ENCODE measurements around the gene FNDC3B.

Gene FNDC3B

DNA sequence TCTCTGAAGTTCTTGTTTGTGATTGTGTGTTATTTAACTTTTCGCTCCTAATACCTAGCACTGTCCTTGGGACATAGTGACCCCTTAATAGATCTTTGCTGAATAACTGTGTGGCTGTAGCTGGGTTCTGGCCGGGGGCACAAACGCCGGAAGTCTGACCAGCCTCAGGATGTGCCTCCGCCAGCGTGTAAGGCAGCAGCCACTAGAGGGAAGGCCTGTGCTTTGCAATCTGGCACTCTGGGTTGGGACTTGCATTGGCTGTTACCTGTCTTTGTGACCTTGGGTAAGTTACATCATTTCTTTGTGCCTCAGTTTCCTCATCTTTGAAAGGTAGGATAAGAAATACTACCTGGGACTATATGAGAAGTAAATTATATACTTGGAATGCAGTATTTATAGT, 250.2 kb downstream of the FNDC3B start:
- peak in 1 of 10 donors; percentile 76 for DNase-seq

DNA sequence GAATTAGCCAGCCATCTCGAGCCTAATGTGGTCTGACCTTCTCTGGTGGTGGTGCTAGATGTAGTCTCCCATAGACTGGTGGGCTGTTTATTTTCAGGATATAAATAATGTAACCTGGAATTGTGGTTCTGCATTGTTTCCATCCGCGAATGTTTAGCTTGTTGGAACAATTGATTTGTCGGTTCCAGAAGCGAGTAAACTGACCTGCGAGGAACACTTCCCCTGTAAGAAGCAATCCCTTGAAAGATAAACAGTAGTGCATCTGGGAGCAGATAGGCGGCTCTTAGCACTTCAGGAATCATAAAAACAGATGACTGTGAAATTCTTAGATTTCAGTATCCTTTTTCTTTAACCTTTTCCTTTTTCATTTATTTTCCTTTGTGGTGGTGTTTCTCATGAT, 251.1 kb downstream of the FNDC3B start:
- intact Hi-C loops (cut with DNase I) = no loop called here
- DNase-seq = no peak

More for the DNA sequence above, 250.2 kb downstream of the FNDC3B start:
- intact Hi-C loops (cut with DNase I) = no loop called here

DNA sequence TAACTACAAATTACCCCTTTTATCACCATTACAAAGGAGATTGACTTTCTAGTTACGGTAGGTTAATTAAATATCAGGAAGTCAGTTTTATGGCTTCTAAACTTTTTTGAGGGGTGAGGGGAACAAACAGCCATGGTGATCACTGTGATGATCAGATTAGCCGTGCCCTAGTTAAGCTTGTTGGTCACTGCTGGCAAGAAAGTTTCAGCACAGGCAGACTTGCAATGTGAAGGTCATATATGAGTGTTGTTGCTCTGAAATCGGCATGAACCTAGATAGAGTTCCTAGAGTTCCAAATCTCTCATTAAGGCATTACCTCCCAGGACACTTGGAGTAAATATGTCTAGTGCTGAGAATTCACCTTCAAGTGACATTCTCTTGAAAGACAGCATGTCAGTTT, 252.3 kb downstream of the FNDC3B start:
- no peak for DNase-seq
- intact Hi-C loops (cut with DNase I) = no loop called here

DNA sequence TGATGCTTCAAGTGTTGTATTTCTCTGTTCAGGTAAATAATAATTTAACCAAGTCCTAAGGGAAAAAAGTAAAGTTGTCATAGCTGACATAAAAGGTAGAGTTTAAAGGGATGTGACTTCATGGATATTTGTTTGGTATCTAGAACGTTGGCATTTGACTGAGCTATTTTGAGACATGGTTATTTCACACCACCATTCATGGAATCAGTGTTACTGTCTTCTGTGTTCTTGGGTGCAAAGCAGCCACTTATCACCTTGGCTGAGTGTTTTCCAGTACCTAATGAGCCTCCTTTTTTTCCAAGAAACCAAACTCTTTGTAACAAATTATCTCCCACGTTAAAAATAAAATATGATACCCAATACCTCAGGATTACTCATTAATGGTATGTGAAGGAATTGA, 253.0 kb downstream of the FNDC3B start:
- intact Hi-C loops (cut with DNase I) = no loop called here

DNA sequence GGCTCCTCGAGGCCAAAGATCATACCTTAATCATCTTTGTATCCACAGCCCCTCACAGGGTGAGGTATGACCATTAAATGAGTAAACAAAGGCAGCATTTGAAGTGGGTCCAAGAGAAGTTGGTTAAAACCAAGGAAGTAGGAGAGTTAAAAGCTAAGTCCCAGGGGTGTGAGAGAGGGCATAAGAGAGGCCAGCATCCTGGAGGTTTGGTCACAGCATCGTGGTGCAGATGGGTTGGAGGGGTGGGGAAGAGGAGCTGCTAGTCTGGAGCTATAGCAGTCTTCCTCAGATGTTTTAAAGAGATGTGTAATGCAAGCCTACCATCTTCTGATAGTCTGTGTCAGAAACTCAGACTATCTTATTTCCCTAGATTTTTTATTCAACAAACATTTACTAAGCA, 253.7 kb downstream of the FNDC3B start:
- intact Hi-C loops (cut with DNase I) = no loop called here
- DNase-seq = no peak

More for the DNA sequence above, 253.0 kb downstream of the FNDC3B start:
- no peak for DNase-seq

DNA sequence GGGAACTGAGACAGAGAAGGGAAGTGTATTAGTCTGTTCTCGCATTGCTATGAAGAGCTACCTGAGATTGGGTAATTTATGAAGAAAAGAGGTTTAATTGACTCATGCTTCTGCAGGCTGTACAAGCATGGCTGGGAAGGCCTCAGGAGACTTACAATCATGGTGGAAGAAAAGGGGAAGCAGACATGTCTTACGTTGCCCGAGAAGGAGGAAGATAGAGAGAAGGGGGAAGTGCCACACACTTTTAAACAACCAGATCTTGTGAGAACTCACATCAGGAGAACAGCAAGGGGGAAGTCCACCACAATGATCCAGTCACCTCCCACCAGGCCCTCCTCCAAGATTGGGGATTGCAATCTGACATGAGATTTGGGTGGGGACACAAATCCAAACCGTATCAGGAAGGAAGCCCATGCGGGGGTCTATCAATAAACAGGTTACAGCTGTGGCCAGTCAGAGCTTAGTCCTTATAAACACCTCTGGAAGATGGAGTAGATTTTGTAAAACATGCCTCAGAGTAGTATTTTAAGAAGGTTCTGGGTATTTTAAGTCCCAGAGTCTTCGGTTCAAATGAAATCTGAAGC, 254.9 kb downstream of the FNDC3B start:
- intact Hi-C loops (cut with DNase I) = no loop called here
- no peak for DNase-seq

DNA sequence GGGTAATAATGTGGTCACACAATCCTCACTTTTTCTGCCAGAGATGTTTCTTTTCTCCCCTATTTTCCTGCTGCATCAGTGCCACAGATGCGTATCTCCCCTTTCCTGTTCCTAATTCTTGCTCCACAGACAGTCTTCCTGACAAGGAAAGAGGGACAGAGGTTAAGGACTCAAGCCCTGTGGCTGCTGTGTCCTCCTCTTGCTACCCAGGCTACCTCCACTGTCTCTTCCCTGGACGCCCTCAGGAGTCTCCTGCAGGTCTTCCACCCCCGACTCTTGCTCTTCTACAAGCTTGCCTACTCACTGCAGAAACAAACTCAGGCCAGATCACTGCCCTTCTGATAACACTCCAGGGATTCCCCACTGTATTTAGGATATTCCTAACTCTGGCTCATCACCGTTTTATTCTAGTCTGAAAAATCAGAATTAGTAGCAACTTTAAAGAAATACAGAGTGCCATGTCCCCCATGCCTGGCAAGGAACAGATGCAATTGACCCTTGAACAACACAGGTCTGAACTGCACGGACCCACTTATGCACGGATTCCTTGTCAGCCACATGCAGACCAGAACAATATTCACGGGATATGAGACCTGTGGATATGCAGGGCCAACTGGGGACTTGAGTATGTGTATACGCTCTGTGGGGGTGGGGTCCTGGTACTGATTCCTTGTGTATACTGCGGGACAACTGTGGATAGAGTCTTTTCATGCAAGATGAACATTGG, 257.0 kb downstream of the FNDC3B start:
- DNase-seq = no peak
- intact Hi-C loops (cut with DNase I) = no loop called here

DNA sequence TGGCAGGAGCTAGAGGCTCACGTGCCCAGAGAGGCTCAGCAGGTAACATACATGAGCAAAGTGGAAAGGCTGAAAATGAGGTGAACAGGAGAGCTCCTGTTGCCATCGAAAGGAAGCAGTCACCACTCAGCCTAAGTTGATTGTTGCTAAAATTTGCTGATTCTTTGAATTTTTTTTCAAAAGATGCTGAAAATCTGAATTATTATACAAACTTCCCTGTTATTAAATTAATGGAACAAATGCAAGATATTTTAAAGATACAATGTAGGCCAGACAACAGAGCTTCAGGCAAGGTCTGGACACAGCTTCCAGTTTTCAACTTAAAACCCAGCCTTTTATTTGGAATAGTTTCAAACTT, 257.6 kb downstream of the FNDC3B start:
- no peak for DNase-seq
- intact Hi-C loops (cut with DNase I) = no loop called here

DNA sequence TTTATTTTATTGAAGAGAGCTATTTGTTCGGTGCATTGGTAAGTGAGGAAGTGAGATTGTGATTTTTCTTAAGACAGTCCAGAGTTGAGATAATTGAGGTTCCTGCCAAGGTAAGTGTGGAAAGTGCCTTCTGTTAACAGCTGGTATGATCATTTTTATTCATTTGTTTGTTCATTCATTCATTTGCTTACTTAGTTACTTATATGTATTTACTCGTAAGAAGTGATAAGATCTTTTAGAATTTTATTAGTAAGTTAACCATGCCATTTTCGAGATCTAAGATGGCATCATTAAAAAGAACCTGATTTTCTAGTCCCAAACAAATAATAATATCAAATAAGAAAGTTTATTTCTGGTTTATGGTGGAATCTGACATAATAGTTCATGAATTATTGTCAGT, 258.9 kb downstream of the FNDC3B start:
- no peak for DNase-seq
- intact Hi-C loops (cut with DNase I) = no loop called here

DNA sequence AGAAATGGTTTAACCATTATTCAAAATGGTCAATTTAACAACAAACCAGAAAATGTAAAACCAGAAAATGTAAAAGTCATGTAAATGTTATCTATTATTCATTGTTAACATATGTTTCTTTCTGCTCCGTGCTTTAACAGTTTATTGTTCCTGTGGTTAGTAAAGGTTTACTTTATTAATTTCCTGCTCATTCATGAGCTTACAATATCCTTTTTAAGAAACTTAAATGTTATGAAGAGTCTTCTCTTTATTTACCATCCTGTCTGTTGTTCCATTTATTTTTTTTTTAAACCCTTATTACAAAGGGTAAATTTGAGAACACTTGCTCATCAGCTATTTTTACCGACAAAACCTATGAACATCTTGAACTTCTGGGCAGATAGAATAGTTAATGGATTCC, 260.8 kb downstream of the FNDC3B start:
- no peak for DNase-seq
- intact Hi-C loops (cut with DNase I) = no loop called here

DNA sequence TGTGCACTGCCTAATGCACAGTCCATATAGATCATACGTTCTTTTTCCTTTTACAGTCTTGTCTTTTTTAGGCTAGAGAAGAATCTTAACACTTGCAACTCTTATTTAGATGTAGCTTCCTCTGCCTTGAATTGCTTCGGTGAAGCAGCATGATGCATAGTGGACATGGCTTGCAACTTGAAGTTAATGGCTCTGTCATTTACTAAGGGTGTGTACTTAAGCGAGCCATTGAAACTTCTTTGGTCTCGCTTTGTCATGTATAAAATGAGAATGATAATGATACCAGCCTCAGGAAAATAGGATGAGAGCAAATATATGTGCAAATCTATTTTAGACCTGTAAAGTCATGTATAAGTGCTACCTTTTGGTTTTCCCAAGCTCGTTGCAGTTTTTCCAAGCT, 261.5 kb downstream of the FNDC3B start:
- no peak for DNase-seq
- intact Hi-C loops (cut with DNase I) = no loop called here

DNA sequence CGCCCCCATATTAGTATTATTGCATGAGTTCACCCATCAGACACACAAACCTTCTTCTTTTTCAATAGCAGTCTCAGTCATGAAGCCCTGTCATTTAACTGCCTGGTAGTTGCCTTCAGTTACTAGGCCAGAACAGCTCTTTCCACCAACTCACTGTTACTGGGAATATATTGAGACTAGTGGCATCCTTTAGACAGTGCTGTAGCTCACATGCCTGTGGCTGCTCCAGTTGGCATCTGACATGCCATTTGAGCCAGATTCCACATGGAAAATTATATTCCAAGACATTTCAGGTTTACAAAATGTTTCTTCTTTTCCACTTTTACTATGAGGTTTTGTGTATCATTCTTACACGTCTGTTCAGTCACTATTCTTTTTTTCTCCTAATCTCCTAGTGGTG, 262.8 kb downstream of the FNDC3B start:
- DNase-seq = no peak
- intact Hi-C loops (cut with DNase I) = no loop called here

DNA sequence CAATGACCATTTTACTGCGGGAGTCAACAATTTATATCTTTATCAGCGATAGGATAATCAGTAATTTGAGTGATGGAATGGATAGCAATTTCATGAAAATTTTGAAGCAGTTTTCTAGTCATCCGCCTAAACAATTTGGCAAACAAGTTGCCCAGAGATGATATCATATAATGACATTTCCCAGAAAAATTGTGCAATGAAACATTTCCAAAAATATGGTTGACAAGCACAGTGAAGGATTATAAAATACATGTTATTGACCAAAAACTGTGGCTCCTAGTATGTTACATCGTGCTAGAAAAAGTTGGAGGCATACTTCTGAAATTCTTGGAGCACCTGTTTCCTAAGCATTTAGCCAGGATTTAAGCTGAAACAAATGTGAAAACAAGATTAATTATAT, 263.8 kb downstream of the FNDC3B start:
- intact Hi-C loops (cut with DNase I) = no loop called here
- no peak for DNase-seq

DNA sequence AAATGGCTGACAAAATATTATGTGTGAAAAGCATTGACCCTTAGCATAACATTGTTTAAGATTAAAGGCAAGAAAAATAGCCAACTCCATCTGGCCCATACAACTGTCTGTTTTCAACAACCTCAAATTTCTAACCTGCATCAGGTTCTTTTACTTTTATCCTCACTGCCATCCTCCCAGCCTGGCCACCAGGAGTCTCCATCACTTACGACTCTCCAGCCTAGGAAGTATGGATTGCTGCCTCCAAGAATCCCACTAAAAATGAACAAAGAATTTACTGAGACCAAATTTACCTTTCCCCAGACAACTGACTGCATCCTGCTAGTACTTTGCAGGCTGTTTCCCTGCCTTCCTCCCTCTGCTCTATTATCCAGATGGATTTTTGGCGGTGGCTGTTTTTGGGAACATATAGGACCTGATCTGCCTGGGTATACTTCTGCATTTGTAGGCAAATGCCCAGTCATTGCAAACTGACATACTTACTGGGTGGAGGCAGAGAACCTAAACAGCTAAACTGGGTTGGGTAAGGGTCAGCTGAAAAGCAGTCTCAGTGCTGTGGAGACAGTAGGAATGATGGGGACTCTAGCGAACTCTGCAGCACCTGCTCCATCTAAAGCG, 264.7 kb downstream of the FNDC3B start:
- no peak for DNase-seq
- intact Hi-C loops (cut with DNase I) = no loop called here

DNA sequence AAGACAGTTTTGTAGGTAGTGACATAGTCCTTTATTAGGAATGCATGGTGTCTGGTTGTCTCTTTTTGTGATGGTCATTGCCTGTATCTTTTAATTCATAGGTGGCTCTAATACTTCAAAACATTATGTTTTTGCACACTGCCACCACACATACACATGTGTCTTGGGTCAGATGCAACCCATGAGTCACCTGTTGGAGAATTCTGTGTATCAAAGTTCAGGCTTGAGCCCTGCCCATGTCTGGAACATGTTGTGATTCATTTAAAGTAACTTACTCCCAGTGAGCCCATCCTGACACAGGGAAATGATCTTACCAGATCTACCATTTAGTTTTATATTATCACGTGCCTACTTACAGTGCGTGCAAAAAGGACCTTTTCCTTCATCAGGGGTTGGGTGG, 266.2 kb downstream of the FNDC3B start:
- intact Hi-C loops (cut with DNase I) = no loop called here
- DNase-seq = no peak

DNA sequence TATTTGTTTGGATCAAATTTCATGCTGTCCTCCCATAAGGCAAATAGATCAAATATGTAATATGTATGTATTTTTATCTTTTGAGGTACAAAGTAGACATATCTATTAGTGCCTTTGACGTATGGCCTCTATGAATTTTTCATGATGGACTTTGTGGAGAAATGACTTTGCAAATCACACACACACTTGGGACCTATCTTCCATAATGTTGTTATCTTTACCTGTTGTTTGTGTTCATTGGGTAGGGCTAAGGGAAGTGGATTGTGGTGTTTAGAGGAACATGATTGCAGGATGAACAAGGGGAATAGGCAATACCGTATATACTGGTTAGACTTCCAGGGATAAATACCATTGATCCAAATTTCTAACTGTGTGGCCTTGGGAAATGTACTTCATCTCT, 266.6 kb downstream of the FNDC3B start:
- intact Hi-C loops (cut with DNase I) = no loop called here
- DNase-seq = no peak

DNA sequence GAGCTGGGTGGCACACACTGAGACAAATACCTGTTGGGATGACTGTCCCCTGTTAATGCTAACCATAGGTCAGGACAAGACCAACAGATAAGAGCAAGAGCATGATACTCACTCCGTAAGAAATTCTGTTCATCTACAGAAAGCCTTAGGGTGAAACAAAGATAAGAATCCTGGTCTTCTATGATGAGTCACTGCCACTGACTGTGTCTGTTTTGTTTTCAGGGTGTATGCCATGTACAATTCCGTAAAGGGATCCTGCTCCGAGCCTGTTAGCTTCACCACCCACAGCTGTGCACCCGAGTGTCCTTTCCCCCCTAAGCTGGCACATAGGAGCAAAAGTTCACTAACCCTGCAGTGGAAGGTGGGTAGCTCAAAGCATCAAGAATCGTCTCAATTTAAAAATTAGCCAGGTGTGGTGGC, 267.8 kb downstream of the FNDC3B start:
- no peak for DNase-seq
- intact Hi-C loops (cut with DNase I) = no loop called here

DNA sequence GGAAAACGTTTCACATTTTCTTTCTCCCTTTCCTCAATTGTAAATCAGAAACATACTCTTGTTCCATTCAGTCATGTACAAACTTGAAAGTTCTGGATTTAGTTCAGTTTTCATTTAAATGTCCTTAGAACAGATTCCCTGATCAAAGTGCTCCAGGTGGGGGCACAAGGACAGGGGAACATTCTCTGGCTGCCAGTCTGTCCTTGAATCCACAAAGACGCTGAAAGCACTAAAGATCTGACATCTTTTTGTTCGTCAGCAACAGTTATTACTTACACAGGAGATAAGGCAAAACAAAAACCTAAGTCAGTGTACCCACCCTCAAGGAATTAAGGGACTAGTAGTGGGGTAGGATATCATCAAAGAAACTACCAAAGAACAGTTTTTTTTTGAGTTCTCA, 269.7 kb downstream of the FNDC3B start:
- DNase-seq = no peak
- intact Hi-C loops (cut with DNase I) = no loop called here

DNA sequence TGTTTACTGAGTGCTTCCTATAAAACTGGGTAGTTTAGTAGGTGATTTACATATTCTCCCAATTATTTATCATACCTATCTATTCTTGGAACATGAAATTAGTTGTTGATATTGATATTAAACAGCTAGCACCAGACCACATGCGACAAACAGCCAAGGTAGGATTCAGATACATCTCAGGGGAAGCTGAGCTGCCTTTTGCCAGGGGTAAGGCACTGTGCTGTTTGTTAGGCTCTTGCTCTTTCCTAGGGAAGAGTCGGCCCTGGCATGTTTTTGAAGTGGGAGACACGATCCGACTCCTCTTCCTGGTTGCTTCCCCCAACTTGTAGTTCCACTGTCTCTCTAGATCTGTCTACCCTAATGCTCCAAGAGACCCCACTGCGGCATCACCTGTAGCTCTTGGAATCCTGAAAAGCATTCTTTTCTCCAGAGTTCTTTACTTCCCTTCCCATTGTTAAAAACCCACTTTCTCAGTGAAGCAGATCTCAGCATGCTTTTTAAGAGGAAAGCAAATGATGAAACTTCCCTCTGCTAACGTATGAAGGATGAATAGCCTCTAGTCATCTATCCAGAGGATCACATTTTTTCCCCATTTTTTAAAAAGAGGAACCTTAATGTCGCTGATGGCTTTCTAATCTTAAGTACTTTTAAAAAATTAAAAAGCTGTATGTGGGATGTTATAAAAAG, 270.5 kb downstream of the FNDC3B start:
- DNase-seq = no peak
- intact Hi-C loops (cut with DNase I) = no loop called here

DNA sequence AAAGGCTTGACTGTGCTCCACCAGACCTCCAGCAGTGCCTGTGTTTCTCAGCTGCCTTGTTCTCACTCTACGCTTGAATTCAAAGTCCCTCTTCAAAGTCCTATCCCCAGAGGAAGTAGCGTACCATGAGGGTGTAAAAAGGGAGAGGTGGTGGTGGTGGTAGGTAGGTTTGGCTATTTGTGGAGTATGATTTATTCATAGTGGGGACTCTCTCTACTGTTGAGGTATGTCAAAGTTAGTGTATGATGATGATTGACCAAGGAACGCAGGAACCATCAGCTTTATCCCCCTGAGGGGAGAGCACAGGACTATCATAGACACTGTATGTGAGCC, 271.0 kb downstream of the FNDC3B start:
- intact Hi-C loops (cut with DNase I) = no loop called here
- no peak for DNase-seq

DNA sequence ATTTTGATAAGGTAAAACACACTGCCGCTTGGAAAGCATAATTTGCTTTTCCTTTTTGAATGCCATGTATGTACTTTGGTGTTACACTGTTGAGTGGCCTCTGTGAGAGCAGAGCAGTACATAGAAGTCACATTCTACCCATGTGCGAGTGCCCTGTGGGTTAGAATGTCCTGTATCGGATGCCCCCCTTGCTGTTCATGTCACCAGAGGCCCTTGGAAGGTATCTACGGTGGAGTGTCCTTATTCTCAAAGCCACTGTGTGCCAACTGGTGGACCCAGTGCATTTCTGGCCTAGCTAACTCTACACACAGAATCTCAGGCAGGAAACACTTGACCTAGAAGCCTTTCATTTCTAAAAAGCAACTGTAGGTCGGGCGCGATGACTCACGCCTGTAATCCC, 271.8 kb downstream of the FNDC3B start:
- intact Hi-C loops (cut with DNase I) = no loop called here
- DNase-seq = no peak

DNA sequence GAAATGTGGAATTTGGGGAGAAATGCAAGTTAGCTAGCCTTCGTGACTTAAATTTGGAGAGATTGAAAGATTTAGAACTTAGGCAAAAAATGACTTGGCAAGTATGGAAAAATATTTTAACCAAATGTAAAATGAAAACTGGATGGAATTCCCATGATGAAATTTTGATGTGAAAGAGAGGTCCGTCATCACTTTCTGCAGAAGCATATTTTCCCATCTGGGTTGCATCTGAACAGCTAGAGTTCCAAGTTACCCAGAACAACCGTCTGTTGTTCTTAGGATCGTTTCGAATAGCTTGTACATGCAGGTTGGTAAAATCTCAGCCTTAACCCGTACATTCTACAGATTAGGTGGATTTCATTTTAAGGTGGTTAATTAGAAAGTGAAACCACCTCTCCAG, 272.6 kb downstream of the FNDC3B start:
- no peak for DNase-seq
- intact Hi-C loops (cut with DNase I) = no loop called here

All from posterior cingulate gyrus (tissue), 11 donors.